HG03439 (cell line): ENCODE data around the gene DYRK2.

ENCODE experiments used
- ATAC-seq: cut with Tn5 transposase; IDR thresholded peaks from one replicate; pipeline ENCODE4 v1.9.1; 2021; ENCODE audit warnings: mild to moderate bottlenecking, moderate library complexity; ENCODE audit not compliant: unreplicated experiment

DYRK2 gene

GRCh38 chr12:67698672-67699581 is 50.4 kb downstream of the DYRK2 start:
- peak; percentile 100 for ATAC-seq

DNA sequence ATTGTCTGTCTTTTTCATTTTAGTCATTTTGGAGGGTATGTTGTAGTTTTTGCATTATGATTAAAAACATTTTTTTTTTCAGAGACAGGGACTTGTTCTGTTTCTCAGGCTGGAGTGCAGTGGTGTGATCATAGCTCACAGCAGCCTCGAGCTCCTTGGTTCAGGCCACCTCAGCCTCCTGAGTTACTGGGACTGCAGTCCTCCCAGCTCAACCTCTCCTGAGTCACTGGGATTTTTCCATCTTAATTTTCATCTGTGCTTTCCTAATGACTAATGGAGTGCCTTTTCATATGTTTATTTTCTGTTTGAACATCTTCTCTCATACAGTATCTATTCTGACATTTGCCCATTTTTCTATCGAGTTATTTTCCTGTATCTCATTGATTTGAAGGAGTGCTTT is 52.6 kb downstream of the DYRK2 start:
- no peak for ATAC-seq

- ATAC-seq, result no peak
These were observed 53.6 kb downstream of the DYRK2 start for GRCh38 chr12:67702136-67702535.

DNA sequence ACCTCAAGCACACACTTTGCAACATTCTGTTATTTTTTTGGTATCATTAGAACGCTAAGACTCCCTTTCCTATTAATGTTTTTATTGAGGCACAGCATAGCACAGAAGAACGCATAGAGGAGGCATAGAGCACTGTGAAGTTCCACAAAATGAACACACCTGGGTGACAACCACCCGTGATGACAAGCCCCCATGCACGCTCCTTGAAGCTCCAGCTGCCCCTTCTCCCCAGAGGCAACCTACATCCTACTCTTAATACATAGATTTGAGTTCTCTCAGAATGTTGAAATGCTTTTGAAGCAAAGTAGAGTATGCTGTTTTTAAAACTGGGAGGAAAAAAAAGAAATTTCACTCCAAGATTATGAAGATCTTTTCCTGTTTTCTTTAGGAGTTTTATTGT is 55.5 kb downstream of the DYRK2 start:
- ATAC-seq, result no peak

DNA sequence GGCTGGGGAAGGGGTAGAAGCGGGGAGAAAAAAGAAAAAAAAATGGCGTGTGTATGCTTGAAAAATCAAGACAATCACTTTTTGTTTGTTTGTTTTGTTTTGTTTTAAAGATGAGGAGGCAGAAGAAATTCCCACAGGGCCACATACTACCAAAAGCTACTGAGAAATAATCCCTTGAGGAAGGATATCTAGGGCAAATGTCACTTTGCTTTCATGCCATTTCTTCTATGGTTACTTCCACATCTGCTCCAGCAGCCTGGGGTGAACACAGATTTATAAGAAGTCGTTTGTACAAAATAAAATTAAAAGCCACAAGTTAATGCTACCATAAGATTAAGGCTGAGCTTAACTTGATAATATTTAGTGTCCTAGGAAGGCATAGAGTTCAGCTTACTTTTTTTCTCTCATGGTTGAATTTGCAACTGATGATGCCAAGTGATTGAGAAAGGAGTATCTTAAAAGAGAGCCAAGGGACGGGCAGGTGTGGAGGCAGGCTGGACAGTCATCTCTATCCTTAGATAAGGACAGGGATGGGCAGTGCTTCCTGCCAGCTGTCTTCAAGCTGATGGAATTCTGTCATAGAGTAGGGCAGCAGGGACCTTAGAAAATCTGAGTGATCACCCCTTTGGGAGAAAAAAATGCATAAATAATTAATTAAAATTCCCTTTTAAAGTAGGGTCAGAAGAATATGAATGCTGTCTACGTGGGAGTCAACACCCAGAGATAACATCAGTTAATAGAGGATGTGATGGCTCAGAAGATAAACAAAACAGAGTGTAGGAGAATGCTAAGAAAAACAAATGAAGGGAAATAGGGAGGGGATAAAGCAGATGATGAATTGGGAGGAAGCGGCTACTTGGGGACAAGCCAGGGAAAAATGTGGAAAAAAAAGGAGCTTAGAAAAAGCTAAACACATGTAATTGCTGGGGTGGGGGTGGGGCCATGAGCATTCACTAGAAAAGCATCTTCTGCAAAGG is 57.1 kb downstream of the DYRK2 start:
- no peak for ATAC-seq

GRCh38 chr12:67709367-67709954 is 60.9 kb downstream of the DYRK2 start:
- ATAC-seq, result no peak

GRCh38 chr12:67710582-67710981 is 62.0 kb downstream of the DYRK2 start:
- ATAC-seq, result peak; percentile 96

GRCh38 chr12:67712011-67712410 is 63.5 kb downstream of the DYRK2 start:
- no peak for ATAC-seq

DNA sequence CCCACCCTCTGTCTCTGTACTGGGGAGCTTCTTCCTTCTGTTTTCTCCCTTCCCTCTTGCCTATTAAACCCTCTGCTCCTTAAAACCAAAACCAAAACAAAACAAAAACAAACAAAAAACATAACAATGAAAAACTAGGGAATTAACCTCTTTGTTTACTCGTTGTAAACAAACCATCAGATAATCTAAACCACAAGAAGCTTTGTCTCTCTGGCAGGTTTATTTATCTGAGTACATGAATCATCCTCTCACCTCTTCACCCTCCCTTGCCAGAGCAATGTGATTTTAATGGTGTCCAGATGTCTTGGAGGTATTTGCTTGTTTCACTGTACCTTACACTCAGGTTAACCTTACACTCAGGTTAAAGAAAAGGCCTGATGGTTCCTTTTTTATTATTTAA is 66.1 kb downstream of the DYRK2 start:
- no peak for ATAC-seq
